ENCODE measurements around the gene TBX19. TPM values are rescaled to one million over a fixed set of nuclear protein-coding genes. Genes with fewer than 3 reads are reported as not detected.

The TBX19 gene
- total RNA-seq, 3 donors from 2014 or later = 1.6 to 7.8 (median 4.9) TPM

DNA sequence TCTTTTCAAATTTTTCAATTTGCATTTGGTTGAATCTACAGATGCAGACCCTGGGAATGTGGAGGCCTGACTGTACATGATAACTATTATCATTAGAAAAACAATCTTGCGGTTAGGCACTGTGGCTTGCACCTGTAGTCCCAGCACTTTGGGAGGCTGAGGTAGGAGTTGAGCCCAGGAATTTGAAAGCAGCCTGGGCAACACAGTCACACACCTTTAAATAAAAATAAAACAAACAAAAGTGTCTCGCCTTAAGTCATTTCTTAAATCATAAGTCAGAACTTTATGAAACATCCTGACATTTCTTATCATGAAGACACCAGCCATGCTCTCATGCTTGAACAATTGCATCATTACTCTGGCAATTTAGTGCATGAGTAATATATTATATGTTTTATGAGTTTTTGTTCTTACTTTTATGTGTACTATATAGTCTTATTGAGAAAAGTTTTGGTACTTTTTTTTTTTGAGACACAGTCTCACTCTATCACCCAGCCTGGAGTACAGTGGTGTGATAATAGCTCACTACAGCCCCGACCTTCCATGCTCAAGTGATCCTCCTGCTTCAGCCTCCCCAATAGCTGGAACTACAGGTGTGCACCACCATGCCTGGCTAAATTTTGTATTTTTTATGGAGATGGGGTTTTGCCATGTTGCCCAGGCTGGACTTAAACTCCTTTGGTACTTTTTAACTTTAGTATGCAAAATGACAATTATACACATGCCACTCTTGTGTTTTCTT, 7.8 kb downstream of the TBX19 start:
- Histone ChIP-seq H3K36me3 (no peaks in the 10 kb centered on the region), H3K27ac (no peak overlapping the region), H3K4me1 (no peaks in the 10 kb centered on the region), H3K4me3 (no peak overlapping the region), H3K27me3 (no peaks in the 10 kb centered on the region), H3K9me3 (no peaks in the 10 kb centered on the region)
- DNase-seq (ENCODE audit: low spot score in 2 of 2) = no peak
- intact Hi-C loops (cut with DNase I; ENCODE audit: low total_unique reads) = no loop called here
- TF ChIP-seq, protein P1, sequence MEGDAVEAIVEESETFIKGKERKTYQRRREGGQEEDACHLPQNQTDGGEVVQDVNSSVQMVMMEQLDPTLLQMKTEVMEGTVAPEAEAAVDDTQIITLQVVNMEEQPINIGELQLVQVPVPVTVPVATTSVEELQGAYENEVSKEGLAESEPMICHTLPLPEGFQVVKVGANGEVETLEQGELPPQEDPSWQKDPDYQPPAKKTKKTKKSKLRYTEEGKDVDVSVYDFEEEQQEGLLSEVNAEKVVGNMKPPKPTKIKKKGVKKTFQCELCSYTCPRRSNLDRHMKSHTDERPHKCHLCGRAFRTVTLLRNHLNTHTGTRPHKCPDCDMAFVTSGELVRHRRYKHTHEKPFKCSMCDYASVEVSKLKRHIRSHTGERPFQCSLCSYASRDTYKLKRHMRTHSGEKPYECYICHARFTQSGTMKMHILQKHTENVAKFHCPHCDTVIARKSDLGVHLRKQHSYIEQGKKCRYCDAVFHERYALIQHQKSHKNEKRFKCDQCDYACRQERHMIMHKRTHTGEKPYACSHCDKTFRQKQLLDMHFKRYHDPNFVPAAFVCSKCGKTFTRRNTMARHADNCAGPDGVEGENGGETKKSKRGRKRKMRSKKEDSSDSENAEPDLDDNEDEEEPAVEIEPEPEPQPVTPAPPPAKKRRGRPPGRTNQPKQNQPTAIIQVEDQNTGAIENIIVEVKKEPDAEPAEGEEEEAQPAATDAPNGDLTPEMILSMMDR (IDR thresholded peaks at IDR 0.05) = no peak
- TF ChIP-seq POLR2A (IDR thresholded peaks at IDR 0.05) (no peak), POLR2AphosphoS5 (IDR thresholded peaks at IDR 0.05) (no peak)

DNA sequence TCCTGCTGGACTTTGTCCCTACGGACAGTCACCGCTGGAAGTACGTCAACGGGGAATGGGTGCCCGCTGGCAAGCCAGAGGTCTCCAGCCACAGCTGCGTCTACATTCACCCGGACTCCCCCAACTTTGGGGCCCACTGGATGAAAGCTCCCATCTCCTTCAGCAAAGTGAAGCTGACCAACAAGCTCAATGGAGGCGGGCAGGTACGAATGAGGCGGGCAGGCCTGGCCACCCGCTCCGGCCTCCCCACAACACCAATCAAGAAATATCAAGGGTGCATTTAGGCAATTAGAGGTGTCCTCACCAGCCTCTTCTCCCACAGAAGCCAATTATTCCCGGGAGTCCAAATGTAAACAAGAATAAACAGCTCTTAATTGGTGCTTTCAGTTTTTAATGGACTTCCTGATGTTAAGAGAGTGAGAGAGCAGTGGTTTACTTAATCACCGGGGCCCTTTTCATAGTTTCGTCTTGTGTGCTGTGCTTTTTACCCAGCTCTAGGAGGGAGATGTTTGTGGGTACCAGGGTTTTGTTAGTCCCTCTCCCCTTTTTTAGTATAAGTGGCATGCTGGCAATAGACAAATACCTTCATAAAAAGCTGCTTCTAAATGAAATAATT, 10.7 kb downstream of the TBX19 start:
- Histone ChIP-seq H3K27me3 (no peaks in the 10 kb centered on the region), H3K36me3 (no peaks in the 10 kb centered on the region), H3K4me1 (no peaks in the 10 kb centered on the region), H3K4me3 (no peak overlapping the region), H3K9me3 (no peaks in the 10 kb centered on the region), H3K27ac (no peak overlapping the region)
- intact Hi-C loops (cut with DNase I; ENCODE audit: low total_unique reads) = no loop called here
- DNase-seq (ENCODE audit: low spot score in 2 of 2) = no peak
- TF ChIP-seq, protein P1 (IDR thresholded peaks at IDR 0.05) = no peak
- TF ChIP-seq POLR2AphosphoS5 (IDR thresholded peaks at IDR 0.05) (no peak), POLR2A (IDR thresholded peaks at IDR 0.05) (no peak)

DNA sequence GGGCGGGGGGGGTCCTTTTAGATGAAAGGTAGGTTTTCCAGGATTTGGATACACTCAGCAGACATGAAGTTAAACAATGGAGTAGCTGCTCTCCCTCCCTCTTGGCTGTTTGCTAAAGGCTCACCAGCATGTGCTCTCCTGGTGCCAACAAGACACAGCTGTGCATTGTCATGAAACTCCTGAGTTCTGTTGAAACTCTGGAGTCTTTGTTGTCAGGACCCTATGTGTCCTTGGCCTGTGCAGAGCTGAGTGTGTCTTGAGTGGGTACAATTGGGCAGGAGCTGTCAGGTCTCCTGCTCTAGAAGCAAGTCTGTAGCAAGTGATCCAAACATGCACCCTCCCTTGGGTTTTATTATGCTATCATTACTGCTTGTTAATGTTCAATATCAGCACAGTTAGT, 12.7 kb downstream of the TBX19 start:
- H3K27ac ChIP-seq = no peak overlapping the region

DNA sequence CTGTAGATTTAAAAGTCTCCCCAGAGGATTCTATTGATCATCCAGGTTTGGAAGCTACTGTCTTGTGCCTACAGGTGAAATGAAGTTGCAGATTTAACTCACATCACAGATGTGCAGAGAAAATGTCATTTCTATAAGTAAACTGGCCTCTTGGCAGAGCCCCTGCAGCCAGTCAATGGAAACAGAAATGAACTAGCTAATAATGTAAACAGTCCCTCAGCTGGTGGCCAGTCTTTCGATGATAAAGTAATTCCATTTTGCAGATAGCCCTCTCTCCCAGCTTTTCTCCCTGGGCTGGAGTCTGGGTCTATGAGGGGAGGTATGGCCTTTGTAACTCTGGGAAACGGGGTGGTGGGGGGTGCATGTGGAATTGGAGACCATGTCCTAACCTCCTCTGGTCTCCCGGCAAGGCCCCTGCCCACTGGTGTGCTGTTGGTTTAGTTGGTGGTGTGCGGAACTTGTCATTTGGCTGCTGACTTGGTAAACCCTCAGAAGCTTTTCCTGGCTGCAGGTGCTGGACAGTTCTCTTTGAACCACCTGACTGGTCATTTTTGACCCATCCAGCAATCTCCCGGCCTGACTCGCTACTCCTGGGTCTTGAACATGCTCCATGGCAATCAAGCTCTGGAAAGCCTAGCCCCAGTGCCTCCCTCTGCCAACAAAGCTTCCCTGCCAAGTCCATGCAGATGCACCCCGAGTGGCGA, 14.9 kb downstream of the TBX19 start:
- H3K4me1 ChIP-seq = no peaks in the 10 kb centered on the region
- no peak overlapping the region for H3K27ac ChIP-seq
- no peak for DNase-seq (ENCODE audit: low spot score in 2 of 2)
- no peaks in the 10 kb centered on the region for H3K27me3 ChIP-seq
- no peaks in the 10 kb centered on the region for H3K9me3 ChIP-seq
- H3K36me3 ChIP-seq = no peaks in the 10 kb centered on the region
- intact Hi-C loops (cut with DNase I; ENCODE audit: low total_unique reads) = no loop called here
- TF ChIP-seq, protein P1 (IDR thresholded peaks at IDR 0.05) = no peak
- no peak for TF ChIP-seq POLR2A (IDR thresholded peaks at IDR 0.05)
- no peak overlapping the region for H3K4me3 ChIP-seq

More for the DNA sequence above, 12.7 kb downstream of the TBX19 start:
- Histone ChIP-seq H3K9me3 (no peaks in the 10 kb centered on the region), H3K36me3 (no peaks in the 10 kb centered on the region), H3K4me1 (no peaks in the 10 kb centered on the region), H3K4me3 (no peak overlapping the region), H3K27me3 (no peaks in the 10 kb centered on the region)
- intact Hi-C loops (cut with DNase I; ENCODE audit: low total_unique reads) = no loop called here
- DNase-seq (ENCODE audit: low spot score in 2 of 2) = no peak
- TF ChIP-seq POLR2AphosphoS5 (IDR thresholded peaks at IDR 0.05) (no peak), POLR2A (IDR thresholded peaks at IDR 0.05) (no peak)
- TF ChIP-seq, protein P1 (IDR thresholded peaks at IDR 0.05) = no peak
